ENCODE data around the gene BCAS4. TPM values are rescaled to one million over a fixed set of nuclear protein-coding genes. Genes with fewer than 3 reads are reported as not detected.

Gene BCAS4
- total RNA-seq, 2 donors from 2014 or later: 2.9 to 11.4 TPM

- TF ChIP-seq POLR2A (IDR thresholded peaks at IDR 0.05): no peak
- no peak for TF ChIP-seq POLR2AphosphoS5 (IDR thresholded peaks at IDR 0.05)
- TF ChIP-seq, protein P1, sequence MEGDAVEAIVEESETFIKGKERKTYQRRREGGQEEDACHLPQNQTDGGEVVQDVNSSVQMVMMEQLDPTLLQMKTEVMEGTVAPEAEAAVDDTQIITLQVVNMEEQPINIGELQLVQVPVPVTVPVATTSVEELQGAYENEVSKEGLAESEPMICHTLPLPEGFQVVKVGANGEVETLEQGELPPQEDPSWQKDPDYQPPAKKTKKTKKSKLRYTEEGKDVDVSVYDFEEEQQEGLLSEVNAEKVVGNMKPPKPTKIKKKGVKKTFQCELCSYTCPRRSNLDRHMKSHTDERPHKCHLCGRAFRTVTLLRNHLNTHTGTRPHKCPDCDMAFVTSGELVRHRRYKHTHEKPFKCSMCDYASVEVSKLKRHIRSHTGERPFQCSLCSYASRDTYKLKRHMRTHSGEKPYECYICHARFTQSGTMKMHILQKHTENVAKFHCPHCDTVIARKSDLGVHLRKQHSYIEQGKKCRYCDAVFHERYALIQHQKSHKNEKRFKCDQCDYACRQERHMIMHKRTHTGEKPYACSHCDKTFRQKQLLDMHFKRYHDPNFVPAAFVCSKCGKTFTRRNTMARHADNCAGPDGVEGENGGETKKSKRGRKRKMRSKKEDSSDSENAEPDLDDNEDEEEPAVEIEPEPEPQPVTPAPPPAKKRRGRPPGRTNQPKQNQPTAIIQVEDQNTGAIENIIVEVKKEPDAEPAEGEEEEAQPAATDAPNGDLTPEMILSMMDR (IDR thresholded peaks at IDR 0.05): no peak
- Histone ChIP-seq H3K4me3 (no peak overlapping the region), H3K27me3 (replicated peaks; ENCODE audit: insufficient read depth) (no peaks in the 10 kb centered on the region), H3K36me3 (no peaks in the 10 kb centered on the region), H3K27ac (no peak overlapping the region), H3K4me1 (replicated peaks) (no peaks in the 10 kb centered on the region), H3K9me3 (no peaks in the 10 kb centered on the region)
- WGBS: 87% methylated on average over 5 of the region's 5 CpGs
- intact Hi-C loops (cut with DNase I): no loop called here
- DNase-seq (ENCODE audit: low spot score): no peak
Observed at GRCh38 chr20:50885781-50886180, 90.9 kb downstream of the BCAS4 start.

- no peaks in the 10 kb centered on the region for H3K36me3 ChIP-seq
- no peaks in the 10 kb centered on the region for H3K9me3 ChIP-seq
- TF ChIP-seq POLR2A (IDR thresholded peaks at IDR 0.05) (no peak), POLR2AphosphoS5 (IDR thresholded peaks at IDR 0.05) (no peak)
- TF ChIP-seq, protein P1 (IDR thresholded peaks at IDR 0.05): no peak
- 87% methylated on average over 12 of the region's 12 CpGs for WGBS
- H3K4me1 ChIP-seq (replicated peaks): no peaks in the 10 kb centered on the region
- intact Hi-C loops (cut with DNase I): no loop called here
- DNase-seq (ENCODE audit: low spot score): no peak
- H3K27ac ChIP-seq: no peak overlapping the region
- H3K27me3 ChIP-seq (replicated peaks; ENCODE audit: insufficient read depth): no peaks in the 10 kb centered on the region
- H3K4me3 ChIP-seq: no peak overlapping the region
Observed at GRCh38 chr20:50886184-50886790, 91.4 kb downstream of the BCAS4 start.

DNA sequence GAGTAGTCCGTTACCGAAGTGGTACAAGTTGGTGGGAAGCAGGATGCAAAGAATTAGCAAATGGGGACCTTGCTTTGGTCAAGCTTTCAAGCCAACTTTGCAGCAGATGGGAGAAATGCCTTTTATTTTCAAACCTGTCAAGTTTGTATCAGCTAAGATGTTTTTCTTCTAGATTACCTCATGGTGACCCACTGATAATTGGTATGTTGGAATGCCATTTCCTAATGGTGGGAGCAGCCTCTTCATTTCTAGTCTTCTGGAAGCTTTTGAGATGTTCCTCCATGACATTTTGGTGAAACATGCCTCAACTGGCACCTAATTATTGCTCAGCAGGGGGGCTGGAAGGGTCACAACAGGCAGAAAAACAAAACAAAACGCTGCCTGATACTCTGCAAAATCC is 92.7 kb downstream of the BCAS4 start:
- Histone ChIP-seq H3K9me3 (no peaks in the 10 kb centered on the region), H3K4me1 (replicated peaks) (no peaks in the 10 kb centered on the region), H3K27ac (no peak overlapping the region), H3K4me3 (no peak overlapping the region), H3K36me3 (peaks cover 0 to 4% of the 10 kb centered on the region in 2 donors), H3K27me3 (replicated peaks; ENCODE audit: insufficient read depth) (no peaks in the 10 kb centered on the region)
- 90% methylated on average over 3 of the region's 3 CpGs for WGBS
- DNase-seq (ENCODE audit: low spot score): no peak
- intact Hi-C loops (cut with DNase I): no loop called here
- TF ChIP-seq, protein P1 (IDR thresholded peaks at IDR 0.05): no peak
- TF ChIP-seq POLR2AphosphoS5 (IDR thresholded peaks at IDR 0.05) (no peak), POLR2A (IDR thresholded peaks at IDR 0.05) (no peak)

GRCh38 chr20:50891138-50891537 is 96.3 kb downstream of the BCAS4 start:
- DNase-seq (ENCODE audit: low spot score): no peak
- no peak overlapping the region for H3K4me3 ChIP-seq
- no peaks in the 10 kb centered on the region for H3K27me3 ChIP-seq (replicated peaks; ENCODE audit: insufficient read depth)
- peaks cover 0 to 8% of the 10 kb centered on the region in 2 donors for H3K36me3 ChIP-seq
- no peaks in the 10 kb centered on the region for H3K9me3 ChIP-seq
- 57% methylated on average over 5 of the region's 5 CpGs for WGBS
- no peaks in the 10 kb centered on the region for H3K4me1 ChIP-seq (replicated peaks)
- TF ChIP-seq POLR2A (IDR thresholded peaks at IDR 0.05): no peak
- TF ChIP-seq, protein P1 (IDR thresholded peaks at IDR 0.05): no peak
- TF ChIP-seq POLR2AphosphoS5 (IDR thresholded peaks at IDR 0.05): no peak
- intact Hi-C loops (cut with DNase I): no loop called here
- H3K27ac ChIP-seq: no peak overlapping the region

- Histone ChIP-seq H3K4me1 (replicated peaks) (no peaks in the 10 kb centered on the region), H3K27ac (no peak overlapping the region), H3K9me3 (no peaks in the 10 kb centered on the region), H3K27me3 (replicated peaks; ENCODE audit: insufficient read depth) (no peaks in the 10 kb centered on the region), H3K36me3 (peaks cover 0 to 8% of the 10 kb centered on the region in 2 donors), H3K4me3 (no peak overlapping the region)
- TF ChIP-seq, protein P1 (IDR thresholded peaks at IDR 0.05): no peak
- TF ChIP-seq POLR2A (IDR thresholded peaks at IDR 0.05) (no peak), POLR2AphosphoS5 (IDR thresholded peaks at IDR 0.05) (no peak)
- WGBS: 93% methylated on average over 8 of the region's 8 CpGs
- no peak for DNase-seq (ENCODE audit: low spot score)
- intact Hi-C loops (cut with DNase I): no loop called here
Observed at GRCh38 chr20:50892394-50892793, 97.5 kb downstream of the BCAS4 start.

All from prostate gland (tissue), 2 donors.